Activated CD8-positive, alpha-beta memory T cell treated with anti-CD3 and anti-CD28 coated beads for 4 hours (primary cell): ENCODE results near the gene TOMM34.

ENCODE experiments used
- DNase-seq, 2 donors: peaks; one replicate each; pipeline ENCODE4 v3.0.0-alpha.2; 2020; ENCODE audit warnings: low read depth in 2 of 2

The TOMM34 gene

DNA sequence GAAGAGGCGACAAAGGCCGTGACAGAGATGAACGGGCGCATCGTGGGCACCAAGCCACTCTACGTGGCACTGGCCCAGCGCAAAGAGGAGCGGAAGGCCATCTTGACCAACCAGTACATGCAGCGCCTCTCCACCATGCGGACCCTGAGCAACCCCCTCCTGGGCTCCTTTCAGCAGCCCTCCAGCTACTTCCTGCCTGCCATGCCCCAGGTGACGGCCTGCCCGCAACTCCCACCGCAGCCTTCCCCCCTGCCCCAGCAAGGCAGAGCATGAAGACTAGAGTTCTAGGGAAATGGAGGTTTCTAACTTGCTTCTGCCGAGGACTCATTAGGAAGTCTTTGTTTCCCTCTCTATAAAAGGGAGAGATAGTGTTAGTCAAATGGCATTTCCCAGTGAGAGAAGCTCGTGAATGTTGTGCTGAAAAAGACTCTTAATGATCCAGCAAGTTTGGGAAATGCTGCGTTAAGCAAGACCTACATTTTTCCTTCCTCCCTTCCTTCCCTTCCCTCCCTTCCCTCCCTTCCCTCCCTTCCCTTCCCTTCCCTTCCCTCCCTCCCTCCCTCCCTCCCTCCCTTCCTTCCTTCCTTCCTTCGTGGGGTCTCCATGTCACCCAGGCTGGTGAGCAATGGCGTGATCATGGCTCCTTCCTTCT is 29.6 kb downstream of the TOMM34 start:
- no peak for DNase-seq

DNA sequence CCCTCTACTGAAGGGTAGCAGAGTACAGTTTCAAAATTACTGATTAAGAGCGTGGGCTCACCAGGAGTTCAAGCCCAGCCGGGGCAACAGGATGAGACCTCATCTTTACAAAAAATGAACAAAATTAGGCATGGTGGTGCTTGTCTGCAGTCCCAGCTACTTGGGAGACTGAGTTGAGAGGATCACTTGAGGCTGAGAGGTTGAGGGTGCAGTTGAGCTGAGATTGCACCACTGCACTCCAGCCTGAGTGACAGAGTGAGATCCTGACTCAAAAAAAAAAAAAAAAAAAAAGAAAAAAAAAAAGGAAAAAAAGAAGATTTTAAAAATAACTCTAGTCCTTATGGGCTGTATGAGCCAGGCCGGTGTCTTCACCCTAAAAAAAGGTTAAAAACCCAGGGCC is 31.6 kb downstream of the TOMM34 start:
- no peak for DNase-seq

DNA sequence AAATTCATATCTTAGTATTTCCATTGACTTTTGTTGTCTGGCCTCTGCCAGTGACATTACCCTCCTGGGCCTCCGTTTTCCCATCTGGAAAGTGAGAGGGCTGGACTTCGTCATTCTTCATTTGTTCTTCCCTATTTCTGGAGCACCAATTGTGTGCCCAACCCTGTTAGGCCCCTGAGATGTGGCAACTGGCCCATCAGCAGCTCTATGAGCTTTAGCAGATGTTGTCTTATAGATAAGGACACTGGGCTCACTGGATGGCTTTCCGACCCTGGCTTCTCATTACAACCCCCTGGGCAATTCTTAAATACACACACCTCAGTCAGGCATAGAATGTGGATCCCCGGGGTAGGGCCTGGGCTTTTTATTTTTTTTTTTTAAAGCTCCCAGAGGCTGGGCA is 35.7 kb downstream of the TOMM34 start:
- DNase-seq = no peak

DNA sequence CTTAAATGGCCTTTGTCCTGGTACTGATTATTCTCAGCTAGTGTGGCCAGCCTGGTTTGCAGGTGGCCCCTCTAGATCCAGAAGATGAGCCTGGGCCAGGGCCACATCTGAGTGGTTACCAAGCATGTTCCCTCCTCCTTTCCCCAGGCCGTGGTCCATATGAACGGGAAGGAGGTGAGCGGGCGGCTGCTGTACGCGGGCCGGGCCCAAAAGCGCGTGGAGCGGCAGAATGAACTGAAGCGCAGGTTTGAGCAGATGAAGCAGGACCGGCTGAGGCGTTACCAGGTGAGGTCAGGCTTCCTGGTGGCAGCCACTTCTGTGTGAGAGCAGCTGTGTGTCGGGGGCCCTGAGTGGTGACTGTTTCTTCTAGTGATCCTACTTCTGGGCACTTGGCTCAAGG is 38.8 kb downstream of the TOMM34 start:
- no peak for DNase-seq

DNA sequence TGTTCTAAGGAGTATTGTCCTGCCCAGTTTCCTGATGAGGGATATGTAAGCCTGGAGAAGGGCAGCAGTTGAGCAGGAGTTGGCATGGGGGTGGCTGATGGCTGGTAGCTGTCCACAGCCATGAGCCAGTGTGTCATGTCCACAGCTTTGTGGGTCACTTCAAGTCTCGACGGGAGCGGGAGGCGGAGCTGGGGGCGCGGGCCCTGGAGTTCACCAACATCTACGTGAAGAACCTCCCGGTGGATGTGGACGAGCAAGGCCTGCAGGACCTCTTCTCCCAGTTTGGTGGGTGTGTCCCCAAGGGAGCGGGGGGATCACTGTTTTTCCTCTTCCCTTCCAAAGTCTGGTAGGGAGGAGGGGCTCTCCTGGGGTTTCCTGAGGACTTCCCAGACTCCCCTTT is 41.4 kb downstream of the TOMM34 start:
- DNase-seq = no peak

DNA sequence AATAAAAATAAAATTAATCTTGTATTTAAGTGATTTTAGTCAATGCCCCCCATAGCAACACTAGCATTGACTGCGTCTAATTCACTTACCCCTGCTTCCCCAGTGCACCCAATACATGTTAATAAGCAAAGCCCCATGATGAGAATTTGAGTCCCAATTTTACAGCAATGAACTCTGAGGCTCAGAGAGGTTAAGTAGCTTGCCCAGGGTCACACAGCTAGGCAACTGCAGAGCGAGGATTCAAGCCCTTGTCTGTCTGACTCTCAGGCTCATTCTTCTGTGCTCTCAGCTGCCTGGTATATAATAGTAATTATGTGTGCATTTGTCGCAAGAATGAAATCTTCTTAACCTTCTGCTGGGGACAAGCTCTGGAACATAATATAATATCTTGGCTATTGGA is 41.9 kb downstream of the TOMM34 start:
- DNase-seq = no peak

DNA sequence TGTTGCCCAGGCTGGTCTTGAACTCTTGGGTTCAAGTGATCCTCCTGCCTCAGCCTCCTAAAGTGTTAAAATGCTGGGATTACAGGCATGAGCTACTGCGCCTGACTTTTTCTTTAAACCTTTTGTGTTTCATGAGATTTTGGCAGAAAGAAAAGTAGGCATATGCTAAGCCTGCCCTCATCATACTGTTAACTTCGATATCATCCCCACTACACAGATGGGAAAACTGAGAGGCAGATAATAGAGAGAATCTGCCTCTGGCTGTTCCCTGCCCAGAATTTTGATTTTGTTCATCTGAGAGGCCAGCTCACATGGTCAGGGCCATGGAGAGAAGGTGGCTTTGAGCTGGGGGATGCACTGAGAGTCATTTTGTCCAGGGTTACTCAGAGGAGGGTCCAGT is 42.8 kb downstream of the TOMM34 start:
- no peak for DNase-seq

DNA sequence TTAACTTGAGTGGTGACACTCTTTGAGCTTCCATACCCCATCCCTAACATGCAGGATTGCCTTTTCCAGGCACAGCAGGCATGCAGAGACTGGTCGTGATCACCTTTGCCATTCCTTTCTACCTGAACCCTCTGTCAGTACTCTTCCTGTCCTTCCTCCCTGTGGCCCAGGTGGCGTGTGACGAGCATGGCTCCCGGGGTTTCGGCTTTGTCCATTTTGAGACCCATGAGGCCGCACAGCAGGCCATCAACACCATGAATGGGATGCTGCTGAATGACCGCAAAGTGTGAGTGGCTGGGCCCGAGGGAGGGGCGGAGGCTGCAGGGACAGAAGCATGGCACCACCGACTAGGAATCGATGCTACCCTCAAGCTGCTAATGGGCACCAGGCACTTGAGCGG is 43.6 kb downstream of the TOMM34 start:
- DNase-seq = no peak

DNA sequence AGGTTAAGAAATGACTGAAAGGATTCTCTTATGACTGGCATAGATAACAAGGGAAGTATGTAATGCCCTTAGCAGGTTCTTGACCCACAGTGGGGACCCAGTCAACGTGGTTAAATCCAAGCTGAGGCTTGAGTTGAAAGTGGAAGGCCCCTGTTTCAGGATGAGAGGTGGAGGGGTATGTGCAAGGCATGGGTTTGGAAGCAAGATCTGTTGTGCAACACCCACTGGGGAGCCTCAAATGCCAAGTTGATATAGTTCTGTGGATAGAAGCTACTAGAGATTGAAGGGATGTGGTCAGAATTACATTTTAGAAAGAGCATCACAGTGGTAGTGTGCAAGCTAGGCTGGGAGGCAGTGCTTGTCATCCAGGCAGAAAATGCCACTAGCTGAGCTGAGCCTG is 45.3 kb downstream of the TOMM34 start:
- no peak for DNase-seq

DNA sequence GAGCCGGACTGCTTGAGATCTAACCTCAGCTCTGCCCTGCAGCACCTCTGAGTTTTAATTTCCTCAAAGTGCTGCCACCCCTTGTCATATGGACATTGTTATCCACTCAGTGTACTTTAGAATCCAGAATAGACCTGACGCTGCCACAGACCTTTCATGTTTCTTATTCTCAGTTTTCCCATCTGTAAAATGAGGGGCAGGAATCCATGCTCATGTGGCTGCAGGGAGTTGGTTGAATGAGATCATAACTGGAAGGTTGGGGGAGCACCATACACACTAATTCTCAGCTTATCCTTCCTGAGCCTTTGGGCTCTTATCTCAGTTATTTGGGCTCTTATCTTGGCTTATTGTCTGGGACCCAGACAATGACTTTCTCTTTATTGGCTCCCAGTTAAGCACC is 48.0 kb downstream of the TOMM34 start:
- no peak for DNase-seq

DNA sequence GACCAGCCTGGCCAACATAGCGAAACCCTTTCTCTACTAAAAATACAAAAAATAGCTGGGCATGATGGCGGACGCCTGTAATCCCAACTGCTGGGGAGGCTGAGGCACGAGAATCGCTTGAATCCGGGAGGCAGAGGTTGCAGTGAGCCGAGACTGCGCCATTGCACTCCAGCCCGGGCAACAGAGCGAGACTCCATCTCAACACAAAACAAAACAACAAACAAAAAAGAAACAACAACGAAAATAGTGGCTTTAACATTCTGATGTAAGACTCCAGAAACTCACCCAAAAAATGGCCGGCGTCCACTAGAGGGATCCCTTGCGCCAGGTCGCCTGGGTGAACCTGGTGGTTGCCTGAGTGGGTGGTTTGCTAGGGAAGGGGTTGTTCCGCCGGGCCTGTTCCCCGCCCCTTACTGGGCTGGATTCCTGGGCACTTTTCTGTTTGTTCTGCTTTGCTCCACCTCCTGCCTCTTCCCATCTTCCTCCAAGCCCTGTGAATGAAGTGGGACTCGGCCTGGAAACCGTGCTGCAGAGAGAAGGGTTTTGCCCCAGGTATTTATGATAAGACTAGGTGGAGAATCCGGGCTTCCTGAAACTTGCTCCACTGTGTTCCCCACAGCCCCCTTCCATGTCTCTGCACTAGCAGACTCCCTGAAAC is 48.8 kb downstream of the TOMM34 start:
- peak in 1 of 2 donors; percentile 14 for DNase-seq

DNA sequence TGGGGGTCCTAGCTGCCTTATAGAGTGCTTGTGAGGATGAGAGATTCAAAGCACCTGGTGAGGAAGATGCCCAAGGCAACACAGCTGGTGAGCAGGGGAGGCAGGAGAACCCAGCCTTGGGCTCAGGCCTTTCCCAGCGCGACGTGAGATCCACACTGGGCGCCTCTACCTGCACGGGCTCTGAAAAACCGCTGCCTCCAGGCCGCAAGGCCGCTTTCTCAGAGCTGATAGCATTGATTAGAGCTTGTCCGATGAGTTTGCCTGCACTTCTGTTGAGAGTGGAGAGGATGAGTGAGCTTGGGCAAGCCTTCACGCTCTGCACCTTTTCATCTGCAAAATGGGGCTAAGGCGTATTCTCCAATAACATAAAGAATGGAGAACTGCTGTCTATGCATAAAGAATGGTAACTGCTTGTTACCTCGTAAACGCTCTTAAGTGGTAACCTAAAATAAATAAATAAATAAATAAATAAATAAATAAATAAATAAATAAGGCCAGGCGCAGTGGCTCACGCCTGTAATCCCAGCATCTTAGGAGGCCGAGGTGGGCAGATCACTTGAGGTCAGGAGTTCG is 49.4 kb downstream of the TOMM34 start:
- DNase-seq = no peak

DNA sequence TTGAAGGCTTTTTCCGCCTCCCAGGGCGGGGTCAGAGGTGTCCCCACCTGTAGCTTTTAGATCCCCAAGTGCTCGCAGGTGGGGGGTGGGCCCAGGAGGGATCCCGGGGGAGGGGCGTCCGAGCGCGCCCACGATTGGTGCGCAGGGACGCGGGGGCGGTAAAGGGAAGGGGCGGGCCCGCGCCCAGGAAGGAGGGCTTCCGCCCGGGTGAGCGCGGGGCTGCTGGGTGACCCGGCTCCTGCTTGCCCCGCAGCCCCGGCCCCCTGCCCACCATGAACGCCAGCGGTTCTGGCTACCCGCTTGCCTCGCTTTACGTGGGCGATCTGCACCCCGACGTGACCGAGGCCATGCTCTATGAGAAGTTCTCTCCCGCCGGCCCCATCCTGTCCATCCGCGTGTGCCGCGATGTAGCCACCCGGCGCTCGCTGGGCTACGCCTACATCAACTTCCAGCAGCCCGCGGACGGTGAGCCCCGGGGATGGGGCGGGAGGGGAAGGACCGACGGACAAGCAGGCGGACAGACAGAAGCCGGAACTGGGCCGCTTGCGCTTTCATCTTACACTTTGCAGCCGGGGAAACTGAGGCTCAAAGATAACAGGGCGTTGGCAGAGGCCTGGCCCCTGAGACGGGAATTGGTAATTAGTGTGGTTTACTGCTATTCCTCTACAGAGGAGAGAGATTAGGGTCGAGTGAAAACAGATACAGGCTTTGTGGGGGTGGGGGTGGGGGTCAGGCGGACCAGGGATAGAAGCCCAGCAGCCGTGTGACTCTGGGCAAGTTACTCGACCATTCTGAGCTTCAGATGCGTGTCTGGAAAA is 50.1 kb downstream of the TOMM34 start, which contains the start of gene PABPC1L:
Gene PABPC1L, plus strand, starts transcription at position 189 of the 818 bp plus-strand sequence. Its CDS starts 84 bp downstream, at position 273.
- DNase-seq = peak; percentile 62

DNA sequence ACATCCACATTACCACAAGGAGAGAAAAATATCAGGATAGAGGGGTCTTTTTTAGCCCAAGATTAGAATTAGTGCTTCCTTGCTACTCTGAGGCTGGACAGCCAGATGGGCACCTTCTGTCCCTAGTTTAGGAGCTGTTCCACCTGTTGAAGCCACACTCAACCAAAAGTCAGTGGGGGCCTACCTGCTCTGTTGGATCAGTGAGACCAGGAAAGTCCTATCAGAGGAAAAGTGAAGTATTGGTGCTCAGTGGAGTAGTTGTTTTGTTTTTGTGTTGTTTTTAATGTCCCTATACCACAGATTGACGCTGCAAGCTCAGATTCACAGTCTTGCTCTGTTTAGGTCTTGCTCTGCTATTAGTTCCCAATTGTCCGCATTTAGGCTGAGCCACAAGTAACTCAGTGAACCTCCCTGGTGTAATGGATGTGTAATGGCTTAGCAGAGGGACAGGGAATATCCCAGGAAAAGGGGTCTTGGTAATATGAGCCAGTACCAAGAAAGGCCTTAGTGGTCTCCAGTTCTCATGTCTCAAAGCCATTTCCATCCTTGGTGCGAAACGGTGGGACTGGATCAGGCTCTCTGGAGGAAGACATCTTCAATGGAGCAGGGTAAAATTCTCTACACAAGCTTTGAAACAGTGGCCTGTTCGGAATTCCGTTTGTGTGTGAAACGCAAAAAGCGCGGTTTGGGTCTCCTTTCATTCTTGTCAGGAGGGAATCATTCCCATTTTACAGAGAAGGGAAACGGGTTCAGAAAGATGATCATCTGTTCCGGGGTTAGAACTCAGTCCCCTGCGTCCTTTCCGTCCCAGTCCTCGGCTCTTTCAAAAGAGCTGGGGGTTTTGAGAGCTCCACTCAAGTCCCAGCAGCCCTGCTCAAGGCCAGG is 51.0 kb downstream of the TOMM34 start:
- DNase-seq = no peak

DNA sequence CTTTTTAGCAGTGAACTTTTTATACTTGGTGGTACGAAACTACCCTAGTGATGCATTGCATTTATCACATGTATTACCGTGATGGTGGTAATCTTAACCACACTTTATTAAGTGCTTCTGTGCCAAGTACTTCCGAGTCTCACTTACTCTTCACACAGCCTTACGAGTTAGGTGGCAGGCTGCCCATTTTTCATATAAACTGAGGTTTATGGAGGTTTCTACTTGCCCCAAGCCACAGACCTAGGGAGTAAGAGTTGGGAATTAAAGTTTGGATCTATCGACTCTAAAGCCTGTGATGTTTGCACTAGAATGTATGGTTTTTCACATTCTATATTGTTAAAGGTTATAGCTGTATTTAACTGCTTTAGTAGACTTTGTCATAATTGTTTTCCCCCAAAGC is 55.8 kb downstream of the TOMM34 start:
- no peak for DNase-seq

DNA sequence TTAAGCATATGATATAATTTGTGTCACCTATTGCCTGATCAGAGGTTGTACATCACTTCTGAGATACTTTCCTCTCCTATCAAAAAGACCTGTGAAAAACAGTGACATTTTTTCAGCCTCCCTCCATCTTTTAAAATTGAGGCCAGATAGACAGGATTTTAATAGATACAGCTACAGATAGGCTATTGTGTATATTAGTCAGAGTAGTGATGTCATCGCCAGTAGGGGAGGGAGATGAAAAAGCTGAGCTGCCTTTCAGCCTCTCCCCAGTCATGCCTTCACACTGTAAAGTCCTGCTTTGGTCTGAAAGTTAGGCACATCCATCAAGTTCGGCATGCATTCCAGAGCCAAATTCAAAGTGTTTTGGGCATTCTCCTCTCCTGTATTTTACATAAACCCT is 58.2 kb downstream of the TOMM34 start:
- DNase-seq = no peak

DNA sequence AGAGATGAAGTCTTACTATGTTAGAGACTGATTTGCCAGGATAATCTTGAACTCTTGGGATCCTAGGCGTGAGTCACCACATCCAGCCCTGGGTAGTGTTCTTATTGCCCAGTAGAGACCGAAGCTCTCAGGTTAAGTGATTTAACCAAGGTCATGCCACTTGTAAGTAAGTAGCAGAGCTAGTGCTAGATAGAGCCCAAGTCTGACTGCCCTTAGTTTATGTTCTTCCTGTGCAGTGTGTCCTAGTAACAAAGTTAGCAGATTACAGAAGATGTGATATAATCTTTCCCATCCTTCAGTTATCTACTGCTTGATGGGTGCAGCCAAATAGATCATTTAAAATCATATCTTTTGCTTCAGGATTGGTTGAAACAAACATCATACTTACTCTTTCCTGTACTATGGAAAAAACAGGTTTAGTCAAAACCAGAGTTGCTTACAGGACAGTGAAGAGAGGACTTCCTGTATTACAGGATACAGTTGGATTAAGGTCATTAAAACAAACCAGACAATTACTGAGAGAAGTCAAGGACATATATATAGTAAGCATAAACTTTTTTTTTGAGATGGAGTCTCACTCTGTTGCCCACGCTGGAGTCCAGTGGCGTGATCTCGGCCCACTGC is 59.9 kb downstream of the TOMM34 start:
- DNase-seq = no peak

DNA sequence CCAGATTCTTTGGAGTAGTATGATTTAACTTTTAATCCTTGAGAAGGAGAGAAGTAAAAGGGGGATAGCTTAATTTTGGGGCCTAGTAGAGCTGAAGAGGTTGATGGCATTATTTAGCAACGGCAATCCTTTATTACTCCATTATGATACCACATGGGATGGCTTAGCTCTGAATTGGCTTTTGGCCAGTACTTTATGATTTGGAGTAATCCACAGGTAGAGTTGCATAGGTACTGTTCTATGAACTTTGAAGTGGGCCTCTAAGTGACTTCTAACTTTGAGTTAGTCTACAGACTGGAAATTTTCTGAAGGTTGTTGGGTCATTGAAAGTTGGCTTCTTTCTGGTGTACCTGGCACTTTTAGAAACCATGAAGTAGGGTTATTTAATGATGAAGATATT is 63.1 kb downstream of the TOMM34 start:
- DNase-seq = no peak

DNA sequence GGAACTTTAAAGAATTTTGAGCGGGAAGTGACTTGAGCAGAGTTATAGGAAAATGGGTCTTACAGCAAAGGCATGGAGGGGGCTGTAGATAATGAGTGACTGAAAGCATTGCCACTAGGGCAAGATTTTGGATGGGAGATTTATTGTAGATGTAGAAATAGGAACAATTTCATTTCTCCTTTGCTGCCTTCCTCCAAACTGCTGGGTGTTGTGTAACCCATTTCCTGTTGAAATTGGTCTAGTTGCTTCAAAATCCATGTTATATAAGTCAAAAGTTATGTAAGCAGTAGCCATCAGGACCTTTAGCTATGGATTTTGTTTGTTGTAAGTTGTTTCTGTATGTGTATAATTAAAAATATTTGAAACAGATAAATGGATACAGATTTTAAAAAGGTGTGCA is 63.6 kb downstream of the TOMM34 start:
- no peak for DNase-seq

DNA sequence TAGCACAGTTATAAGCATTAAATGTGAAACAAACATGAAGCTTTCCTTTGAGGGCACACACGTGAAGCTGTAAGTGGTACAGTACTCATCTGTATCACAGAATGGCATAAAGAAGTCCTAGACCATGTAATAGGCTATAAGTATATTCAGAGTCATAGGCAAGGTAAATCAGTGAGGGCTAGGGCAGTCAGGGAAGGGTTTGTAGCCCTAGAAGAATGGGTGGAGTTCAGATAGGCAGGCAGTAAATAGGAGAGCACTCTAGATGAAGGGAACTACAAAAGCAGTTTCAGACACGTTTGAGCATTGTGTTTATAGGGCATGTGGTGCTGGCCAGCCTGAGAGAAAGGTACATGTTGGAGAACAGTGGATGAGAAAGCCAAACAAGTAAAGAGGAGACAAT is 65.2 kb downstream of the TOMM34 start:
- no peak for DNase-seq
